K562 treated with DMSO at 1 percent for 4 hours (cell line): Measurements from ENCODE around the gene RUFY3. TPM values are rescaled to one million over a fixed set of nuclear protein-coding genes. Genes with fewer than 3 reads are reported as not detected.

Experiments
- total RNA-seq: library from RNA; unstranded; fragments of 300-600 nt; gene quantifications from 2 replicates; pipeline ENCODE4 v1.2.3, GENCODE V29; 2022; ENCODE audit not compliant: insufficient read depth

Gene RUFY3, protein sequence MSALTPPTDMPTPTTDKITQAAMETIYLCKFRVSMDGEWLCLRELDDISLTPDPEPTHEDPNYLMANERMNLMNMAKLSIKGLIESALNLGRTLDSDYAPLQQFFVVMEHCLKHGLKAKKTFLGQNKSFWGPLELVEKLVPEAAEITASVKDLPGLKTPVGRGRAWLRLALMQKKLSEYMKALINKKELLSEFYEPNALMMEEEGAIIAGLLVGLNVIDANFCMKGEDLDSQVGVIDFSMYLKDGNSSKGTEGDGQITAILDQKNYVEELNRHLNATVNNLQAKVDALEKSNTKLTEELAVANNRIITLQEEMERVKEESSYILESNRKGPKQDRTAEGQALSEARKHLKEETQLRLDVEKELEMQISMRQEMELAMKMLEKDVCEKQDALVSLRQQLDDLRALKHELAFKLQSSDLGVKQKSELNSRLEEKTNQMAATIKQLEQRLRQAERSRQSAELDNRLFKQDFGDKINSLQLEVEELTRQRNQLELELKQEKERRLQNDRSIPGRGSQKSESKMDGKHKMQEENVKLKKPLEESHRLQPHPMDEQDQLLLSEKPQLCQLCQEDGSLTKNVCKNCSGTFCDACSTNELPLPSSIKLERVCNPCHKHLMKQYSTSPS
- total RNA-seq: 24.5 and 24.9 TPM in 2 replicates

GRCh38 chr4:70721747-70722146 is at the start of gene RUFY3:
Gene RUFY3, plus strand, starts transcription at chr4:70721964. Its CDS starts 610 bp downstream, at chr4:70722574.

DNA sequence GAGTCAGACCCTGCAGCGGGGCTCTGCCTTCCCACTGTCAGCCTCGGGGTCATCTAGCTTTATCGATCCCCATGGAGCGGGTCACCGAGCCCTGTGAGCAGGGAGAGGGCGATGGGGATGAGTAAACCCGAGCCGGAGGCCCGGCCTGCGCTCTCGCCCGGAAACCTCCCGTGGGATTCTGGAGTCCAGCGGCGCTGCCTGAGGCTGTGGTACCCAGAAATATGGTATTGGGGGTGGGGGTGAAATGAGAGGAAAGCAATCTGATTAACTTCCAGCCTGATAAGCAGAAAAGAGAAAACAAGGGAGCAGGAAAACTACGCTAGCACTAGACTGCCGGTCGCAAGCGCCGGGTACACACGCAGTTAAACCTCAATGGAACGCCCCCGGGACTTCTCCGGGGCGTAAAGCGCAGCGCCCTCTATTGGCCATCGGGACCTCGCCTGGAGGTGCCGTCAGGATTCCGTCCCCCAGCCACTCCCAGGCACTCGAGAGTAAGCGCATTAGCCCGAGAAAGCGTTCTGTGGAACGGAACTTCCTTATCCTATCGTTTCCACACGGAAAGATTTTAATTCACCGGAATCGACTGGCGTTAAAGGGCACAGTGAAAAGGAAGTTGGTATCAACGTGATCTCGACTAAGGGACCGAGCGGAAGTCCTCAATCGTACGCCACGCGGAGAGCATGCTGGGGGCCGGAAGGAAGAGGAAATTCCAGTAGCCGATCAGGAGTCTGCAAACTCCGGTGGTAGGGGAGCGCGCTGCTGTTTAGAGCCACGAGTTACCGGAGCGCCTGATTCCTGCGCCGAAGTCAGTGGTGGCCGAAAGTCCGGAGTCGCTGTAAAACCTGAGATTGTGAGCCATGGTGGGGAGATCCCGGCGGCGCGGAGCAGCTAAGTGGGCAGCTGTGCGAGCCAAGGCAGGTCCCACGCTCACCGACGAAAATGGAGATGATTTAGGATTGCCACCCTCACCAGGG is 33.7 kb upstream of the RUFY3 start, which contains the start of gene UTP3:
UTP3 (plus strand) TSS at position 712 of the 974 bp plus-strand sequence; CDS start at position 858, 146 bp downstream.

DNA sequence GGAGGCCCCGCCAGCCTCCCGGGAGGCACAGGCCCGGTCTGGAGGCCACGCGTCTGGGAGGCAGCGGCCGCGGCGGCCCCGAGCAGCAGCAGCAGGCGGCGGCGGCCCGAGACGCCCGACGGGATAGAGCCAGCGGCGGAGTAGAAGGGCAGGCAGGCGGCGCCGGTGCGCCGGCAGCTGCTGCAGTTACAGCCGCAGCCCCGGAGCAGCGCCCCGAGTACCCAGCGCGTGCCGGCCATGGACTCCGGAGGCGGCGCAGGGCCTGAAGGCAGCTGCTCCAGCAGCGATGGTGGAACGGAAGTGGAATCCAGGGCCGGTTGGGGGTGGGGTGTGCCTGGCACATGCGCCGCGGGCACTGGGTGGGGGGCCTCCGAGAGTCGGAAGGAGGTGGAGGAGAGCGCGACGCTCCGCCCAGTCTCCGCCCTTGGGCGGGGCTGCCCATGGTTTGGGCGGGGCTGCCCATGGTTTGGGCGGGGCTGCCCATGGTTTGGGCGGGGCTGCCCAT is 117.9 kb downstream of the RUFY3 start, which contains the start of gene GRSF1:
GRSF1 (minus strand) TSS at position 302 of the 505 bp plus-strand sequence; CDS start at position 239, 63 bp downstream.

Other genes with a start within 250 kb of the RUFY3 start
- not detected in 2 replicates for gene MUC7, start 249.8 kb upstream of the RUFY3 start, total RNA-seq
- not detected in 2 replicates for gene AMTN, start 203.4 kb upstream of the RUFY3 start, total RNA-seq
- not detected in 2 replicates for gene AMBN, start 129.7 kb upstream of the RUFY3 start, total RNA-seq
- not detected in 2 replicates for gene ENAM, start 93.2 kb upstream of the RUFY3 start, total RNA-seq
- gene JCHAIN, start 55.5 kb upstream of the RUFY3 start, total RNA-seq: not detected in 2 replicates
- gene UTP3, start 33.4 kb upstream of the RUFY3 start, total RNA-seq: 16.2 and 19.0 TPM in 2 replicates
- gene GRSF1, start 117.9 kb downstream of the RUFY3 start, total RNA-seq: 33.0 and 35.1 TPM in 2 replicates
- gene MOB1B, start 180.4 kb downstream of the RUFY3 start, total RNA-seq: 11.6 and 14.4 TPM in 2 replicates